ENCODE measurements around the gene RORC.

DNA sequence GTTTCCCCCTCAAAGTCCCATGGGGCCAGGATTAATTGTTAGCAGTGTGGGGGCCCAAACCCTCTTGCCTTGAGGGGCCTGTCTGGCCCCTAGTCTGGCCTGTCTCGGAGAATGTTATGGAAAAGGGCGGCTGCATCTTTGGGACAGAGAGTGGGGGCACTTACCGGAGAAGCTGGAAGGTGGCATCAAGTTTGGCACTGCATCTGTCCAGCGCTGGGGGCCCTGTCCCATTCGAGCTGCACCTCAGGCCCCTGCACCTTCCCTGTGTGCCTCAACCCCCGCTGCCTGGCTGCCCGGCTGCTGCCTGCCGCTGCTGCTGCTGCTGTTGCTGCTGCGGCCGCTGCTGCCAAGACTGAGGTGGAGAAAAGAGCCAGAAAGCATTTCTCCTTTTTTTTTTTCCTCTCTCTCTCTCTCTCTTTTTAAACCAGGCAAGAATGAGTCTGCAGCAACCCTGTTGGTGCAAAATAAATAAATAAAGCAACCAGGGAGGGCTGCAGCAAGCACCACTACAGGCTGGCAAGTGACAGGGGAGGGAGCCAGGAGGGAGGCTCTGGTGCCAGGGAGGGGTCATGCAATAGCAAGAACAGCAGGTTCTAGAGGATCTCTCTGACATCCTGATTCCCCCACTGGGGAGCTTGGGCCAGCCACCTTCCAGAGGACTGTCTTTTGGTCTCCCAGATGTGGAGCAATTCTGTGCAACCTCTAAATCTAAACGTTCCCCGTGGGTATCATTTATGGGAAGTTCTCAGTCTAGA lies 26.4 kb downstream of the RORC start, which contains the start of gene LINGO4:
- TF ChIP-seq GLIS3 (CRISPR knock-in tag; IDR thresholded peaks at IDR 0.05) (no peak), RARB (CRISPR knock-in tag; IDR thresholded peaks at IDR 0.05) (no peak), ISL1 (CRISPR knock-in tag; IDR thresholded peaks at IDR 0.05) (no peak), CSDC2 (CRISPR knock-in tag; IDR thresholded peaks at IDR 0.05) (no peak), PPARA (CRISPR knock-in tag; IDR thresholded peaks at IDR 0.05; ENCODE audit: borderline replicate concordance) (no peak), ZFP30 (CRISPR knock-in tag; IDR thresholded peaks at IDR 0.05) (no peak), ZC3H10 (CRISPR knock-in tag; IDR thresholded peaks at IDR 0.05) (no peak), ZFP3 (CRISPR knock-in tag; IDR thresholded peaks at IDR 0.05) (no peak), SNAI2 (CRISPR knock-in tag; IDR thresholded peaks at IDR 0.05) (no peak), TCF4 (CRISPR knock-in tag; IDR thresholded peaks at IDR 0.05; ENCODE audit: borderline replicate concordance) (no peak)
- TF ChIP-seq, protein P1, sequence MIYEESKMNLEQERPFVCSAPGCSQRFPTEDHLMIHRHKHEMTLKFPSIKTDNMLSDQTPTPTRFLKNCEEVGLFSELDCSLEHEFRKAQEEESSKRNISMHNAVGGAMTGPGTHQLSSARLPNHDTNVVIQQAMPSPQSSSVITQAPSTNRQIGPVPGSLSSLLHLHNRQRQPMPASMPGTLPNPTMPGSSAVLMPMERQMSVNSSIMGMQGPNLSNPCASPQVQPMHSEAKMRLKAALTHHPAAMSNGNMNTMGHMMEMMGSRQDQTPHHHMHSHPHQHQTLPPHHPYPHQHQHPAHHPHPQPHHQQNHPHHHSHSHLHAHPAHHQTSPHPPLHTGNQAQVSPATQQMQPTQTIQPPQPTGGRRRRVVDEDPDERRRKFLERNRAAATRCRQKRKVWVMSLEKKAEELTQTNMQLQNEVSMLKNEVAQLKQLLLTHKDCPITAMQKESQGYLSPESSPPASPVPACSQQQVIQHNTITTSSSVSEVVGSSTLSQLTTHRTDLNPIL (CRISPR knock-in tag; IDR thresholded peaks at IDR 0.05; ENCODE audit: low read depth), result no peak
- TF ChIP-seq, protein P2, sequence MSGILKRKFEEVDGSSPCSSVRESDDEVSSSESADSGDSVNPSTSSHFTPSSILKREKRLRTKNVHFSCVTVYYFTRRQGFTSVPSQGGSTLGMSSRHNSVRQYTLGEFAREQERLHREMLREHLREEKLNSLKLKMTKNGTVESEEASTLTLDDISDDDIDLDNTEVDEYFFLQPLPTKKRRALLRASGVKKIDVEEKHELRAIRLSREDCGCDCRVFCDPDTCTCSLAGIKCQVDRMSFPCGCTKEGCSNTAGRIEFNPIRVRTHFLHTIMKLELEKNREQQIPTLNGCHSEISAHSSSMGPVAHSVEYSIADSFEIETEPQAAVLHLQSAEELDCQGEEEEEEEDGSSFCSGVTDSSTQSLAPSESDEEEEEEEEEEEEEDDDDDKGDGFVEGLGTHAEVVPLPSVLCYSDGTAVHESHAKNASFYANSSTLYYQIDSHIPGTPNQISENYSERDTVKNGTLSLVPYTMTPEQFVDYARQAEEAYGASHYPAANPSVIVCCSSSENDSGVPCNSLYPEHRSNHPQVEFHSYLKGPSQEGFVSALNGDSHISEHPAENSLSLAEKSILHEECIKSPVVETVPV (CRISPR knock-in tag; IDR thresholded peaks at IDR 0.05), result no peak
- TF ChIP-seq, protein P3, sequence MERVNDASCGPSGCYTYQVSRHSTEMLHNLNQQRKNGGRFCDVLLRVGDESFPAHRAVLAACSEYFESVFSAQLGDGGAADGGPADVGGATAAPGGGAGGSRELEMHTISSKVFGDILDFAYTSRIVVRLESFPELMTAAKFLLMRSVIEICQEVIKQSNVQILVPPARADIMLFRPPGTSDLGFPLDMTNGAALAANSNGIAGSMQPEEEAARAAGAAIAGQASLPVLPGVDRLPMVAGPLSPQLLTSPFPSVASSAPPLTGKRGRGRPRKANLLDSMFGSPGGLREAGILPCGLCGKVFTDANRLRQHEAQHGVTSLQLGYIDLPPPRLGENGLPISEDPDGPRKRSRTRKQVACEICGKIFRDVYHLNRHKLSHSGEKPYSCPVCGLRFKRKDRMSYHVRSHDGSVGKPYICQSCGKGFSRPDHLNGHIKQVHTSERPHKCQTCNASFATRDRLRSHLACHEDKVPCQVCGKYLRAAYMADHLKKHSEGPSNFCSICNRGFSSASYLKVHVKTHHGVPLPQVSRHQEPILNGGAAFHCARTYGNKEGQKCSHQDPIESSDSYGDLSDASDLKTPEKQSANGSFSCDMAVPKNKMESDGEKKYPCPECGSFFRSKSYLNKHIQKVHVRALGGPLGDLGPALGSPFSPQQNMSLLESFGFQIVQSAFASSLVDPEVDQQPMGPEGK (CRISPR knock-in tag; IDR thresholded peaks at IDR 0.05; ENCODE audit: borderline replicate concordance), result no peak
- TF ChIP-seq, protein P4, sequence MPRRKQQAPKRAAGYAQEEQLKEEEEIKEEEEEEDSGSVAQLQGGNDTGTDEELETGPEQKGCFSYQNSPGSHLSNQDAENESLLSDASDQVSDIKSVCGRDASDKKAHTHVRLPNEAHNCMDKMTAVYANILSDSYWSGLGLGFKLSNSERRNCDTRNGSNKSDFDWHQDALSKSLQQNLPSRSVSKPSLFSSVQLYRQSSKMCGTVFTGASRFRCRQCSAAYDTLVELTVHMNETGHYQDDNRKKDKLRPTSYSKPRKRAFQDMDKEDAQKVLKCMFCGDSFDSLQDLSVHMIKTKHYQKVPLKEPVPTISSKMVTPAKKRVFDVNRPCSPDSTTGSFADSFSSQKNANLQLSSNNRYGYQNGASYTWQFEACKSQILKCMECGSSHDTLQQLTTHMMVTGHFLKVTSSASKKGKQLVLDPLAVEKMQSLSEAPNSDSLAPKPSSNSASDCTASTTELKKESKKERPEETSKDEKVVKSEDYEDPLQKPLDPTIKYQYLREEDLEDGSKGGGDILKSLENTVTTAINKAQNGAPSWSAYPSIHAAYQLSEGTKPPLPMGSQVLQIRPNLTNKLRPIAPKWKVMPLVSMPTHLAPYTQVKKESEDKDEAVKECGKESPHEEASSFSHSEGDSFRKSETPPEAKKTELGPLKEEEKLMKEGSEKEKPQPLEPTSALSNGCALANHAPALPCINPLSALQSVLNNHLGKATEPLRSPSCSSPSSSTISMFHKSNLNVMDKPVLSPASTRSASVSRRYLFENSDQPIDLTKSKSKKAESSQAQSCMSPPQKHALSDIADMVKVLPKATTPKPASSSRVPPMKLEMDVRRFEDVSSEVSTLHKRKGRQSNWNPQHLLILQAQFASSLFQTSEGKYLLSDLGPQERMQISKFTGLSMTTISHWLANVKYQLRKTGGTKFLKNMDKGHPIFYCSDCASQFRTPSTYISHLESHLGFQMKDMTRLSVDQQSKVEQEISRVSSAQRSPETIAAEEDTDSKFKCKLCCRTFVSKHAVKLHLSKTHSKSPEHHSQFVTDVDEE (CRISPR knock-in tag; IDR thresholded peaks at IDR 0.05), result no peak

Measured in SK-N-SH treated with all-trans-retinoic acid at 6 μM for 48 hours (cell line).